Measurements from ENCODE around the gene ABCA4.

Gene ABCA4

DNA sequence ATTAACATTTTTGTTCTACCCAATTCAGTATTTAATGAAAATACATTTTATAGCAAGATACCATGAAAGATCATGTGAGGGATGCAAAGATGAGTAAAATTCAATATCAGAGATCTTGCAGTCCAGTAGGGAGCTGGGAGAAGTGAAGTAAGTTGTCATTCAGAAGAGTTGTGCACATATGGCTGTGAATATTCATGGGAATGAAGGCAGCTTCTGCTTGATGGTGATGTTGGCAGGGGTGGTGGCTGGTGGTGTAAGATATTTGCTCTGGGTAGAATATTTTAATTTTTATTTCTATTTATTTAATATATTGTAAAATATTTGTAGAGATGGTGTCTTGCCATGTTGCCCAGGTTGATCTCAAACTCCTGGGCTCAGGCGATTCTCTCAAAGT lies 139.7 kb downstream of the ABCA4 start:
- no peak overlapping the region for H3K27ac ChIP-seq

DNA sequence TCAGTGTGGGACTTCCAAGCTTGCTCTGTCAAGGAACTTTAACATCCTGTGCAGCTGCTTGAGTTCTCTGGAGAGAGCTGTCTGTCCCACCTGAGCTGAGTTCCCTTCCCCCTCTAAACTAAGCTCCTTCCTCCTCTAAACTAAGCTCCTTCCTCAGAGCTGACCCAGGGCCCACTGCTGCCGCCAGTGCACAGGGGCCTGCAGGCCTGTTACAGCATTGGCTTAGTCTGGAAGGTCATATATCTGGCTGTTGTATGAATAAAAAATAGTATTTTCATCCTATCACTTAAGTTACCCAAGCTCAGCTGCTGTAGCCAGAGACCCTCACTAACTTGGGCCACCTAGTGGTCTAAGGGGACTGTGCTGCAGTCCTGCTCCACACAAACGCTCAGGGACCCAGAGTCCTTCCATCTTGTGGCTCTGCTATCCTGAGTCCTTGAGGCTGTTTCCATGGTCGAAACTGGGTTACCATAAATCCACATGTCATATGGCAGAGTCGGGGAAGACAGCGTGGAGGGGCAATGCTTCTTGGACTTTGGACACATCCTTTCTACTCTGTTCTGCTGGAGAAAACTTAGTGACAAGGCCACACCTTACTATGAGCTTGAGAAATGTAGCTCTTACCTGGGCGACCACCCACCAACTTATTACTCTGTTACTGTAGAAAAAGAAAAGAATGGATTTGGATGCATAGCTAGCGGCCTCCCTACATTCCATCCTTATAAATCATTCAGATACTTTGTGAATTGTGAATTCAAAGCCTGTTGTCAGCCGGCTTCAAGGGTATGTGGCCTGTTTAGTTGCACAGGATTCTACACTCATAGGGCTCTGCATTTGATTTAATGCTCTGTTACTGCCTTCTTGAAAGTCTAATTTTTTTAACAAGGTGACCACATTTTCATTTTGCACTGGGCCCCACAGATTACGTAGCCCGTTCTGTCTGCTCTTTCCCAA lies 140.4 kb downstream of the ABCA4 start:
- H3K27ac ChIP-seq, result peak overlapping the region in 1 of 2 donors; percentile 49

More for the DNA sequence above, 139.7 kb downstream of the ABCA4 start:
- no peak for DNase-seq (ENCODE audit: low spot score)
- H3K4me3 ChIP-seq, result no peak overlapping the region
- TF ChIP-seq, protein P1, sequence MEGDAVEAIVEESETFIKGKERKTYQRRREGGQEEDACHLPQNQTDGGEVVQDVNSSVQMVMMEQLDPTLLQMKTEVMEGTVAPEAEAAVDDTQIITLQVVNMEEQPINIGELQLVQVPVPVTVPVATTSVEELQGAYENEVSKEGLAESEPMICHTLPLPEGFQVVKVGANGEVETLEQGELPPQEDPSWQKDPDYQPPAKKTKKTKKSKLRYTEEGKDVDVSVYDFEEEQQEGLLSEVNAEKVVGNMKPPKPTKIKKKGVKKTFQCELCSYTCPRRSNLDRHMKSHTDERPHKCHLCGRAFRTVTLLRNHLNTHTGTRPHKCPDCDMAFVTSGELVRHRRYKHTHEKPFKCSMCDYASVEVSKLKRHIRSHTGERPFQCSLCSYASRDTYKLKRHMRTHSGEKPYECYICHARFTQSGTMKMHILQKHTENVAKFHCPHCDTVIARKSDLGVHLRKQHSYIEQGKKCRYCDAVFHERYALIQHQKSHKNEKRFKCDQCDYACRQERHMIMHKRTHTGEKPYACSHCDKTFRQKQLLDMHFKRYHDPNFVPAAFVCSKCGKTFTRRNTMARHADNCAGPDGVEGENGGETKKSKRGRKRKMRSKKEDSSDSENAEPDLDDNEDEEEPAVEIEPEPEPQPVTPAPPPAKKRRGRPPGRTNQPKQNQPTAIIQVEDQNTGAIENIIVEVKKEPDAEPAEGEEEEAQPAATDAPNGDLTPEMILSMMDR (IDR thresholded peaks at IDR 0.05), result no peak

DNA sequence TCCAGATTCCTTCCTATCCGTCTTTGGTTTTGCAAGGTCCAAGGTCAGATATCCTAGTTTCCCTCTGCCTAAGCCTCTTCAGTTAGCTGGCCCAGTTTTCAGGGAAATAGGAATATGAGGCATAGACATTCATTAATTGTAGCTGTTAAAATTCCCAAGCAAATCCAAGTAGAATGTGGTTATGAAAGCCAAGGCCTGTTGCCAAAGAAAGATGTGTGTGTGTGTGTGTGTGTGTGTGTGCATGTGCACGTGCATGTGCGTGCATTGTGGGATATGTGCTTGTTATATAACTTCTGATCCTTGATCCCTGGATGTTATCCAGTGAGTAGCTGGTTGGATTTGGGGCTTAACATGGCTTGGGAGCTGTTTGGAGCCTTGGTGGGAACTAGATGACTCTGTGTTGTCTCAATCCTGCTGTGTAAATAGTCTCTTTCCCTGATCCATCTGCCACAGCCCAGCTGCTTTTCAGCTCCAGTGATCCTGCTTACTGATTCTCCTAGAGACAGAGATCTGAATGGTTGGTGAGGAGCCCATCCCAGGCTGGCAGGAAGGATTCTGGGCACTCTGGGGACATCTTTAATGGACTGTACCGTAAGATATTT lies 141.1 kb downstream of the ABCA4 start:
- DNase-seq (ENCODE audit: low spot score), result no peak

More for the DNA sequence above, 140.4 kb downstream of the ABCA4 start:
- TF ChIP-seq, protein P1 (IDR thresholded peaks at IDR 0.05), result no peak
- H3K4me3 ChIP-seq, result no peak overlapping the region
- no peak for DNase-seq (ENCODE audit: low spot score)

DNA sequence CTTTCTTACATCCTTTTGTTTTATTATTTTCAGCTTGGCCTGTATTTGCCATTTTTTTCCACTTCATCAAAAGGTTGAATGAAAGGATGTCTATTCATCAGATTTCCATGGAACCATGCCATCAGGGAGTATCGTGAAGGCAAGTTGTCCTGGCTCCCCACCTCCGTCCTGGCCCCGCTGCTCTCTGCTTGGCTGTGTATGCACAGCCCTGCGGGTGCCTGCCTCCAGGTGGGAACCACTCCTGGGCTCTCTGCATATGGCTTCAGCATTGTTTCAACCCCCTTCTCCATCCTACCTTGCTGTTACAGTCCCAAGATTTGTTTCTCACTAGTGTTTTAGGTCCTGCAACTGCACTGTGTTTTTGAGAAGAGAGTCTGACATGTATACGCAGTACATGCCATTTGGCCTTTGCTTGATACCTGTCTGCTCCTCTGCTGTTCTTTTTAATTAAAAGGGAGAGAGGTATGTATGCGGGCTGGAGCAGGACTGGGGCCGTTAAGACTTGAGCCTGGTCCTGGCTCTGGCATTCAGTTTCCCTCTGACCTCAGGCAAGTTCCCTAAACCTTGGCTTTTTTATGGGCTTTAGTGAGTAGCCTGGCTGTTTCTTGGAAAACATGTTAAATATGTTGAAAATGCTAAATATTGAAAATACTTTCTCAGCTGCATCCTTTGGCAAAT lies 141.8 kb downstream of the ABCA4 start:
- no peak for DNase-seq (ENCODE audit: low spot score)
- TF ChIP-seq, protein P1 (IDR thresholded peaks at IDR 0.05), result no peak

More for the DNA sequence above, 141.1 kb downstream of the ABCA4 start:
- Histone ChIP-seq H3K4me3 (no peak overlapping the region), H3K27ac (peak overlapping the region in 1 of 2 donors; percentile 49)
- TF ChIP-seq, protein P1 (IDR thresholded peaks at IDR 0.05), result no peak

DNA sequence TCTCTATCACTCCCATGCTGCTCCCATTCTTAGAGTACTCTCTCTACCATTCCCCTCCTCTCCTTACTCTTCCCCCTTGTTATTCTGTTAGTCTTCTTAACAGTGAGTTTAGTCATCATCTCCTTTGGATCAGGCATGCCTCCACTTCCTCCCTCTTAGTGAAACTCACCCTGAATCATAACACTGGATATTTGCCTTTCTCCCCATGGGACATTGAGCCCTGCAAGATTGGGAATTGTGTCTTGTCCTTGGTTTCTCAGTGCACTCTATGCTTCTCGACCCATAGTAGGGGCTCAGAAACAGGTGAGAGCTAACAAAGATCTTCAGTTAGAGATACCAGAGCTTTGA lies 143.4 kb downstream of the ABCA4 start:
- no peak for DNase-seq (ENCODE audit: low spot score)
- TF ChIP-seq, protein P1 (IDR thresholded peaks at IDR 0.05), result no peak
- Histone ChIP-seq H3K4me3 (no peak overlapping the region), H3K27ac (no peak overlapping the region)

More for the DNA sequence above, 141.8 kb downstream of the ABCA4 start:
- Histone ChIP-seq H3K27ac (no peak overlapping the region), H3K4me3 (no peak overlapping the region)

DNA sequence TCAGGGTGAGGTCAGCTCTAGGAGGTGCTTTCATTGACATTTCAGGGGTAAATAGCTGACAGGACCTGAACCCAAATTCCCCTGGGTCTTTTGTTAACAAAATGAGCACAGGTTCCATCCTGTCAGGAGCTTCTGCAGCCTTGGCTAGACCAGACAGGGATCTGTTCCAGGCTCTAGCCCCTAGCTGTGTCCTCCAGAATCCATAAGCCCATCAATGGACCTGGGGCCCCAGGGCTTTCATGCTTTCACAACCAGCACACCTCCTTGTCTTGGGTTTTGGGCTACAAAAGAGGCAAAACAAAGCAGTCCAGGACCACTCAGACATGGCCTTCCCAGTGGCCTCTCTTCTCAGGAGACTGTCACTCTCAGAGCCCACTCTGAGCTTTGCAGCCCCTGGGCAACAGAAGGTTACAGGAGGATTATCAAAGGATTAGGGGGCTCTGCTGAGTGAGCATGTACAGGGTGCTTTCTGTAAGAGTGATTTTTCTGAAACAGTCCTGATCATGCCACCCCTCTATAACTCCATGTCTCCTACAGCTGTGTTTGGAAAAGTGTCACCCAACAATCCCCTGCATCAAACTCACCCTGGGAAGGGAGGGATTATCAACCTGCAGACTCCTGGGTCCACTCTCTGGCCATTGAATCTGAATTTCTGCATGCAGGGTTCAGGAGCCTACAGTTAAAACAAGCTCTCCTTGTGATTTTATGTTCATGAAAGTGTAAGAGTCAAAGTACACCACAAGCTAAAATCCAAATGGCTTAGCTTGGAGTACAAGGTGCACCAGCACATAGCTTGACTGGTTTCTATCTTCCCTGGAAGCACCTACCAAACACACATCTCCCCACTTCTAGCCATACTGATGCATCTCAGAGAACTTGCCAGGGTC lies 144.0 kb downstream of the ABCA4 start:
- DNase-seq (ENCODE audit: low spot score), result no peak
- TF ChIP-seq, protein P1 (IDR thresholded peaks at IDR 0.05), result no peak
- no peak overlapping the region for H3K27ac ChIP-seq
- H3K4me3 ChIP-seq, result no peak overlapping the region
